Vagina (tissue), 2 donors: ENCODE measurements around the gene HTRA1. TPM values are rescaled to one million over a fixed set of nuclear protein-coding genes. Genes with fewer than 3 reads are reported as not detected.

ENCODE experiments used
- DNase-seq, 2 donors: peaks; one replicate each; pipeline ENCODE4 v3.0.0-alpha.2; 2017; ENCODE audit errors: extremely low spot score in 2 of 2
- H3K27ac ChIP-seq: fragments of 200-600 bp; sonication (generic); one replicate; pipeline ENCODE4 v1.5.1; 2019
- H3K27me3 ChIP-seq: fragments of 200-600 bp; sonication (generic); one replicate; pipeline ENCODE4 v1.5.1; 2019
- H3K36me3 ChIP-seq, 2 donors: fragments of 200-600 bp; sonication (generic); one replicate each; pipeline ENCODE4 v1.5.1; 2017 to 2019
- H3K4me1 ChIP-seq: fragments of 200-600 bp; sonication (generic); one replicate; pipeline ENCODE4 v1.5.1; 2019
- H3K4me3 ChIP-seq, 2 donors: fragments of 200-600 bp; sonication (generic); 1 replicate in 1 of 2; 2 replicates in 1 of 2; pipeline ENCODE4 v1.5.1; 2016 to 2019
- H3K9me3 ChIP-seq: fragments of 200-600 bp; sonication (generic); one replicate; pipeline ENCODE4 v1.5.1; 2019
- POLR2A ChIP-seq, 2 donors: fragments of 450-650 bp; IDR thresholded peaks; one replicate each; pipeline ENCODE4 v1.6.1; 2017; ENCODE audit warnings: antibody characterized with exemption in 2 of 2, mild to moderate bottlenecking in 2 of 2, moderate library complexity in 2 of 2
- POLR2AphosphoS5 ChIP-seq, 2 donors: sonication (generic); formaldehyde crosslinking; IDR thresholded peaks; one replicate each; pipeline ENCODE4 v1.9.0; 2017; ENCODE audit warnings: antibody characterized with exemption in 2 of 2, mild to moderate bottlenecking in 2 of 2, low read depth in 1 of 2; ENCODE audit not compliant: insufficient read depth in 1 of 2
- intact Hi-C: fragments of 100-400 bp; cut with DNase I; formaldehyde crosslinking; loops from one replicate; pipeline ENCODE4 v1.15.1; 2023
- total RNA-seq: library from RNA; depleted of rRNA; stranded (reverse); fragments of >200 nt; gene quantifications from one replicate; pipeline ENCODE4 v1.2.3, GENCODE V29; 2016
- TF ChIP-seq, protein P1 (sequence below), 3 experiments: fragments of 450-650 bp in 2 of 3; fragments of 200-600 bp in 1 of 3; sonication (generic) in 1 of 3; IDR thresholded peaks; one replicate each; pipeline ENCODE4 v1.5.1; 2017 to 2019; ENCODE audit warnings: antibody characterized with exemption in 3 of 3, mild to moderate bottlenecking in 2 of 3, moderate library complexity in 2 of 3

Gene HTRA1
- total RNA-seq, 1 donor from 2014 or later = 116 TPM

DNA sequence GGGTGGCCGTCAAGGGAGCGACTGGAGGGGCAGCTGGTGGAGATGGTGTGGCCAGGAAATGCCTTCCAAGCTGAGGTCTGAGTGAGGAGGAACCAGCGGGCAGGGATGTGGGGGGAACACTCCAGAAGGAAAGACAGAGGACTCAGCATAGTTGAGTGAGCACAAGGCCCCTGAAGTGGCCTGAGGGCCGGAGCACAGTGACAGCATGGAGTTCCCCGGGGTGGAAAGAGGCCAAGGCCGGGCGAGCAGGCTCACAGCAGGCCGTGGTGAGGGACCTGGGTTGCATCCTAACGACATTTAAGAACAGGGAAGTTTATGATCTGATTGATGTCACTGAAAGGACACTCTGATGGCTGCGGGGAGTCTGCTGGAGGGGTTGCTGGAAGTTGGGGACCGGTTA lies 48.0 kb downstream of the HTRA1 start:
- Histone ChIP-seq H3K4me3 (no peak overlapping the region), H3K9me3 (no peaks in the 10 kb centered on the region), H3K36me3 (peaks cover 0 to 43% of the 10 kb centered on the region in 2 donors), H3K27me3 (no peaks in the 10 kb centered on the region), H3K4me1 (peaks cover 12% of the 10 kb centered on the region), H3K27ac (no peak overlapping the region)
- TF ChIP-seq POLR2AphosphoS5 (IDR thresholded peaks at IDR 0.05; ENCODE audit: insufficient read depth in 1 of 2, low read depth in 1 of 2) = no peak
- no peak for TF ChIP-seq POLR2A (IDR thresholded peaks at IDR 0.05)
- TF ChIP-seq, protein P1, sequence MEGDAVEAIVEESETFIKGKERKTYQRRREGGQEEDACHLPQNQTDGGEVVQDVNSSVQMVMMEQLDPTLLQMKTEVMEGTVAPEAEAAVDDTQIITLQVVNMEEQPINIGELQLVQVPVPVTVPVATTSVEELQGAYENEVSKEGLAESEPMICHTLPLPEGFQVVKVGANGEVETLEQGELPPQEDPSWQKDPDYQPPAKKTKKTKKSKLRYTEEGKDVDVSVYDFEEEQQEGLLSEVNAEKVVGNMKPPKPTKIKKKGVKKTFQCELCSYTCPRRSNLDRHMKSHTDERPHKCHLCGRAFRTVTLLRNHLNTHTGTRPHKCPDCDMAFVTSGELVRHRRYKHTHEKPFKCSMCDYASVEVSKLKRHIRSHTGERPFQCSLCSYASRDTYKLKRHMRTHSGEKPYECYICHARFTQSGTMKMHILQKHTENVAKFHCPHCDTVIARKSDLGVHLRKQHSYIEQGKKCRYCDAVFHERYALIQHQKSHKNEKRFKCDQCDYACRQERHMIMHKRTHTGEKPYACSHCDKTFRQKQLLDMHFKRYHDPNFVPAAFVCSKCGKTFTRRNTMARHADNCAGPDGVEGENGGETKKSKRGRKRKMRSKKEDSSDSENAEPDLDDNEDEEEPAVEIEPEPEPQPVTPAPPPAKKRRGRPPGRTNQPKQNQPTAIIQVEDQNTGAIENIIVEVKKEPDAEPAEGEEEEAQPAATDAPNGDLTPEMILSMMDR (IDR thresholded peaks at IDR 0.05) = no peak
- no peak for DNase-seq
- intact Hi-C loops = no loop called here

- Histone ChIP-seq H3K4me3 (no peak overlapping the region), H3K27me3 (no peaks in the 10 kb centered on the region), H3K9me3 (no peaks in the 10 kb centered on the region), H3K36me3 (peaks cover 0 to 50% of the 10 kb centered on the region in 2 donors), H3K4me1 (peaks cover 2% of the 10 kb centered on the region), H3K27ac (no peak overlapping the region)
- no peak for DNase-seq
- TF ChIP-seq POLR2AphosphoS5 (IDR thresholded peaks at IDR 0.05; ENCODE audit: insufficient read depth in 1 of 2, low read depth in 1 of 2) (no peak), POLR2A (IDR thresholded peaks at IDR 0.05) (no peak)
- TF ChIP-seq, protein P1 (IDR thresholded peaks at IDR 0.05) = no peak
- intact Hi-C loops = no loop called here
Observed at GRCh38 chr10:122510326-122510725, 49.0 kb downstream of the HTRA1 start.

GRCh38 chr10:122510736-122511135 lies 49.4 kb downstream of the HTRA1 start:
- H3K9me3 ChIP-seq = no peaks in the 10 kb centered on the region
- no peak overlapping the region for H3K4me3 ChIP-seq
- intact Hi-C loops = no loop called here
- H3K27me3 ChIP-seq = no peaks in the 10 kb centered on the region
- no peak overlapping the region for H3K27ac ChIP-seq
- H3K36me3 ChIP-seq = peaks cover 0 to 50% of the 10 kb centered on the region in 2 donors
- H3K4me1 ChIP-seq = no peaks in the 10 kb centered on the region
- no peak for TF ChIP-seq POLR2AphosphoS5 (IDR thresholded peaks at IDR 0.05; ENCODE audit: insufficient read depth in 1 of 2, low read depth in 1 of 2)
- TF ChIP-seq, protein P1 (IDR thresholded peaks at IDR 0.05) = no peak
- no peak for TF ChIP-seq POLR2A (IDR thresholded peaks at IDR 0.05)
- no peak for DNase-seq

DNA sequence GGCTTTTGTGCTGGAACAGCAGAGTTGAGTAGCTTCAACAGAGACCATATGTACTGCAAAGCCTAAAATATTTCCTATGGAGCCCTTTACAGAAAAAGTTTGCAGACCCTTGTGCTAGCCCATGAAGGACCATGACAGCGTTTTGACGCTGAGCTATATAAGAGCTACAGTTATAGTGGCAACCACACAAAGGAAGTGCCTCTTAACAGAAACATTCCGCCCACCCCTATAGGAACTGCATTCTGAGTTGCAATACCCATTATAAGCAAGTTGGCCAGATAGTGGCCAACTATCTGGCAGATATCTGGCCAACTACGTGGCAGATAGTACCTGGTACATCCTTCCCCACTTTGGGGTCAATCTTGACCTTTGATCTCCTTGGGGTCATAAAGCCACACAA lies 51.7 kb downstream of the HTRA1 start:
- TF ChIP-seq POLR2A (IDR thresholded peaks at IDR 0.05) (no peak), POLR2AphosphoS5 (IDR thresholded peaks at IDR 0.05; ENCODE audit: insufficient read depth in 1 of 2, low read depth in 1 of 2) (no peak)
- TF ChIP-seq, protein P1 (IDR thresholded peaks at IDR 0.05) = no peak
- no peaks in the 10 kb centered on the region for H3K4me1 ChIP-seq
- no peaks in the 10 kb centered on the region for H3K9me3 ChIP-seq
- peaks cover 0 to 41% of the 10 kb centered on the region in 2 donors for H3K36me3 ChIP-seq
- no peaks in the 10 kb centered on the region for H3K27me3 ChIP-seq
- no peak overlapping the region for H3K27ac ChIP-seq
- intact Hi-C loops = no loop called here
- no peak for DNase-seq
- no peak overlapping the region for H3K4me3 ChIP-seq

DNA sequence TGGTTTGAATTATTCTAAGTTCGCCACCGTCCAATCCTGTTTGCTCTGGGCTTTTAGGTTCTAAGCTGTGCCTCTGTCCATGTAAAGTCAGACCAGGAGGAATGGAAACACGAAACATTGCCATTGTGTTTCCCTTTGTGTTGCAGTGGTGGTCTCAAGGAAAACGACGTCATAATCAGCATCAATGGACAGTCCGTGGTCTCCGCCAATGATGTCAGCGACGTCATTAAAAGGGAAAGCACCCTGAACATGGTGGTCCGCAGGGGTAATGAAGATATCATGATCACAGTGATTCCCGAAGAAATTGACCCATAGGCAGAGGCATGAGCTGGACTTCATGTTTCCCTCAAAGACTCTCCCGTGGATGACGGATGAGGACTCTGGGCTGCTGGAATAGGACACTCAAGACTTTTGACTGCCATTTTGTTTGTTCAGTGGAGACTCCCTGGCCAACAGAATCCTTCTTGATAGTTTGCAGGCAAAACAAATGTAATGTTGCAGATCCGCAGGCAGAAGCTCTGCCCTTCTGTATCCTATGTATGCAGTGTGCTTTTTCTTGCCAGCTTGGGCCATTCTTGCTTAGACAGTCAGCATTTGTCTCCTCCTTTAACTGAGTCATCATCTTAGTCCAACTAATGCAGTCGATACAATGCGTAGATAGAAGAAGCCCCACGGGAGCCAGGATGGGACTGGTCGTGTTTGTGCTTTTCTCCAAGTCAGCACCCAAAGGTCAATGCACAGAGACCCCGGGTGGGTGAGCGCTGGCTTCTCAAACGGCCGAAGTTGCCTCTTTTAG lies 52.9 kb downstream of the HTRA1 start:
- peaks cover 0 to 30% of the 10 kb centered on the region in 2 donors for H3K36me3 ChIP-seq
- H3K27ac ChIP-seq = peak overlapping the region; percentile 9
- no peaks in the 10 kb centered on the region for H3K9me3 ChIP-seq
- TF ChIP-seq, protein P1 (IDR thresholded peaks at IDR 0.05) = no peak
- no peak for TF ChIP-seq POLR2AphosphoS5 (IDR thresholded peaks at IDR 0.05; ENCODE audit: insufficient read depth in 1 of 2, low read depth in 1 of 2)
- no peaks in the 10 kb centered on the region for H3K27me3 ChIP-seq
- H3K4me1 ChIP-seq = no peaks in the 10 kb centered on the region
- H3K4me3 ChIP-seq = no peak overlapping the region
- intact Hi-C loops = no loop called here
- no peak for DNase-seq
